Activated T-cell treated with anti-CD3 and anti-CD28 coated beads for 1 hour (primary cell): ENCODE results near the gene RFX6.

Experiments used
- DNase-seq: peaks from one replicate; pipeline ENCODE4 v3.0.0-alpha.2; 2020; ENCODE audit warnings: low read depth

Gene RFX6

GRCh38 chr6:116969211-116969863 is 92.3 kb downstream of the RFX6 start:
- DNase-seq = no peak

- no peak for DNase-seq
These were observed 94.9 kb downstream of the RFX6 start for GRCh38 chr6:116971959-116972358.

GRCh38 chr6:116973976-116974375 is 96.9 kb downstream of the RFX6 start:
- DNase-seq = no peak

GRCh38 chr6:116974526-116975316 is 97.7 kb downstream of the RFX6 start:
- DNase-seq = no peak

- no peak for DNase-seq
These were observed 98.6 kb downstream of the RFX6 start for GRCh38 chr6:116975600-116975999.

GRCh38 chr6:116979560-116979959 is 102.5 kb downstream of the RFX6 start:
- no peak for DNase-seq
